ACHN (cell line): ENCODE measurements around the gene SRA1.
A peak's percentile ranks its signal among the peaks of the same experiment; 100 is the strongest.

Source experiments
- DNase-seq: peaks from one replicate; pipeline ENCODE4 v3.0.0-alpha.2; 2015
- in situ Hi-C: cut with HindIII; loops from 2 replicates; pipeline ENCODE4 v1.10.0; 2017; ENCODE audit warnings: low sequenced_read_pairs, low pct_ligation_motif_present, low pct_unique_long_range_greater_than_20kb

SRA1 gene

GRCh38 chr5:140556438-140556837 lies 835 bp downstream of the SRA1 start:
- DNase-seq = no peak
- in situ Hi-C loops = no loop called here

DNA sequence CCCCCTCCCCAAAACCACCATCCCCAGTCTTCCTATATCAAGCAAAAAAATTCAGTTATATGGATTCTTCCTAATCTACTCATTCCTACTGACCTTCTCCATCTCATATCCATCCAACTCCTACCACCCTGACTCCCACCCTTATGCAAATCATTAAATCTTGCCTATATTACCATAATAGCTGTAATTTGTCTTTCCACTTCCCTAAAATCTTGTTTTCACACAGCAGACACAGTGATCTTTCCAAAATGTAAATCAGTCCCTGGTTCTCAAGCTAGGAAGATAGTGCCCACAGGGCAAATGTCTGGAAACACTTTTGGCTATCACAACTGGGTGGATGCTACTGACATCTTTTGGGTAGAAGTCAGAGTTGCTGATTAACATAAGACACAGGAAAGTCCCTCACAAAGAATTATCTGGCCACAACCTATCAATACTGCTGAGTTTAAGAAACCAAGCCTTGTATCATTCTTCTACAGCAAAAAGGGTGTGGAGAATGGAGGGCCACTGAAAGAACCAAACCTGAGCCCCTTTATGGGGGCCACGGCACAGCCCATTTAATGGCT lies 1.4 kb downstream of the SRA1 start:
- no peak for DNase-seq
- in situ Hi-C loops = no loop called here

GRCh38 chr5:140554454-140554853 lies 2.8 kb downstream of the SRA1 start:
- in situ Hi-C loops = no loop called here

GRCh38 chr5:140553657-140554056 lies 3.6 kb downstream of the SRA1 start:
- DNase-seq = no peak
- in situ Hi-C loops = no loop called here

More at GRCh38 chr5:140554454-140554853, 2.8 kb downstream of the SRA1 start:
- no peak for DNase-seq

- in situ Hi-C loops = no loop called here
- no peak for DNase-seq
Measured at GRCh38 chr5:140551872-140552271, 5.4 kb downstream of the SRA1 start.

GRCh38 chr5:140550147-140551079 lies 6.9 kb downstream of the SRA1 start:
- in situ Hi-C loops = no loop called here
- DNase-seq = no peak

DNA sequence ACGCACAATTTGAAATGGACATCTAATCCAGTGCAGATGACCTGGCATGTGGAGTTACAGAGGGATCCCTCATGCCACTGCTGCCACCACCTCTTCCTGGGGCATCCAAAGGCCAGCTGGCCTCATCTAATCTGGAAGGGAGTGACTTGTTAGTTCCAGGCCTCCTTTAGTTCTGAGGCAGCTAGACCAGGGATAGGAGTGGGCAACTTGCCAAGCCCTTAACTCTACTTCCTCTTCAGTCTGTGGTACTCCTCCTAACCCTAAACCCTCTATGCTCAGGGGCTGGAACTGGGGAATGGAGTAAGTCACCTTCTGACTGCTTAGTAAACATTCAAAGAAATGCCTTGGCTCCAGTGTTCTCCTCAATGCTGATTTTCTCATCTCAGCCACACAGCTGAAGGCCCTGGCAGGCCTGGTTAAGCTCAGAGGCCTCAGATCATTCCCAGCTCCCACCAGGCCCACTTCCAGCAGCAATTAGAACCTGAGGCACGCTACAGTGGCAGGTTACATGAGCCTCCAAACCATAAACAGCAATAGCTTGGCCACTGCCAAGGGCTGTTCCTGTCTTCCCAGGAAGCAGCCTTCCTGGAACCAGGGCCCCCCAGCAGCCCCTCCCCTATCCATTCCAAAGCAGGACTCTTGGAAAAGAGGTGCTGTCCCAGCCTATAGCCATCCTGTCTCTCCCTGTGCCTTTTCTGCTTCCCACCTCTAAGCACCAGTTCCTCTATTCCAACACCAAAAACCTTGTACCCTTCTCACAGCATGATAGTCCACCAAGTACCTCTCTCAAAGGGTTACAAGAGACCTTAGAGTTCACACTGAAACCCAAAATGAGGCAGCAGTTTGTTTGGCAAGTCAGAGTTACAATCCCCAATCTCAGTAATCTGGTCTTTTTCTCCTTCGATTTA lies 7.8 kb downstream of the SRA1 start:
- no peak for DNase-seq
- in situ Hi-C loops = no loop called here

DNA sequence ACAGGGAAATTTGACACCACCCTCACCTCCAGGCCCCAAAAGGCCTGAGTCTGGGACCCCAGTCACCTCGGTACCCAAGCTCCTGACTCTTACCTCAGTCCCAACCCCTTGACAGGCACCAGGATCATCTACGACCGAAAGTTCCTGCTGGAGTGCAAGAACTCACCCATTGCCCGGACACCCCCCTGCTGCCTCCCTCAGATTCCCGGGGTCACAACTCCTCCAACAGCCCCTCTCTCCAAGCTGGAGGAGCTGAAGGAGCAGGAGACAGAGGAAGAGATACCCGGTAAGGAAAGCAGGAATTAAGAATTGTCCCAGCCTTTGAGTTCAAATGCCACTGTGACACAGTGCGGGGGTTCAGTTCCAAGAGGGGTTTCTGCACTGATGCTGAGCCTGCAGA lies 8.5 kb downstream of the SRA1 start:
- no peak for DNase-seq
- in situ Hi-C loops = no loop called here

DNA sequence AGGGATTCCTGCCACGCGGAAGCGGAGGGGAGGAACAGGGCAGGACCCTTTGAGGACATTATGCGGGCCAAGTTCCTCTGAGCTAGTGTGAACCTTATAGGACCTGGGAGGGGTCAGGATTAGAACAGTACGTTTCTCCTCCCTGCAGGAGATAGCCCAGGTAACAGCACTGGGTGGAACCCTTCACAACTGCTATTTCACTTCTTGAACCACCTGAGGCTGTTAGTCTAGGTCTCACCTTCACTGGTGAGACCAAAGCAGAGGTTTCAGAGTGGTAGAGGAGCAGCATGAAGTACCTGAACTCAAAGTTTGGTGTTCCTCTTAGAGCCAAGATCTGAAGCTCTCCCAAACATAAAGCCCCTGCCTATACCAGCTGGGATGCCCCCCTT lies 9.0 kb downstream of the SRA1 start:
- in situ Hi-C loops = no loop called here
- DNase-seq = no peak

DNA sequence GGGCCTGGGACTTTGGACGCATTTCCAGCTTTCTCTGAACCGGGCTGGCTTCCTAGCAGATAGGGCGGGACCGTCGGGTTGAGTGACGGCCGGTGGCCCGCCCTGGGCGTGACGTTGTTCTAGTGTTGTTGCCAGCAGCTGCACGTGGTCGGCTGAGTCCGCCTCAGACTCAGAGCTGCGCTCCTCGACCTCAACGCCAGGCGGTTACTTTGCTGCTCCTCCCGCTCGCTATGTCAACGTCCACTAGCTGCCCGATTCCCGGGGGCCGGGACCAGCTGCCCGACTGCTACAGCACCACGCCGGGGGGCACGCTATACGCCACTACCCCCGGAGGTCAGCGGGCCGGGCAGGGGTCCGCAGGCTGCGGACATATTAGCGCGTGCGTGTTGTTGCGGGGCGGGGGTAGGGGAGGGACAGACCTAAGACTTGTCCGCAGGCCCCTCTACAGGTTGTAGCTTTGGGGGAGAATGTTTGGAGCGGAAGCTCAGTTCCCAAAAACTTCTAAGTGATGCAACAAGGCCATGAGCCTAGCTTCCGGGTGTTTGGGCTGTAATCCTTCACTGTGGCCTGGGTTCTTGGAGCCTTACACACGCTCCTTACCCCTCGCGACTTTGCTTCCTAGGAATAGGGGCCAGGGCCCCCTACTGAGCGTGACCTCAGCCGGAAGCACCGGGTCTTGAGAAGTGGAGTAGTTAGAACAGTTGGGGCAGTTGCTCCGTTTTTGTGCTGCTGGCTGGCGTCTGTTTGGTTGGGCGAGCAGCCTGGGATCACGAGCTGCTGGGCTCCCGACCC lies 9.6 kb downstream of the SRA1 start, which contains the start of gene EIF4EBP3:
Gene EIF4EBP3 (plus strand): TSS at position 155 of the 792 bp plus-strand sequence. CDS start 76 bp downstream, at position 231.
- DNase-seq = peak; percentile 92
- in situ Hi-C loops = no loop called here

DNA sequence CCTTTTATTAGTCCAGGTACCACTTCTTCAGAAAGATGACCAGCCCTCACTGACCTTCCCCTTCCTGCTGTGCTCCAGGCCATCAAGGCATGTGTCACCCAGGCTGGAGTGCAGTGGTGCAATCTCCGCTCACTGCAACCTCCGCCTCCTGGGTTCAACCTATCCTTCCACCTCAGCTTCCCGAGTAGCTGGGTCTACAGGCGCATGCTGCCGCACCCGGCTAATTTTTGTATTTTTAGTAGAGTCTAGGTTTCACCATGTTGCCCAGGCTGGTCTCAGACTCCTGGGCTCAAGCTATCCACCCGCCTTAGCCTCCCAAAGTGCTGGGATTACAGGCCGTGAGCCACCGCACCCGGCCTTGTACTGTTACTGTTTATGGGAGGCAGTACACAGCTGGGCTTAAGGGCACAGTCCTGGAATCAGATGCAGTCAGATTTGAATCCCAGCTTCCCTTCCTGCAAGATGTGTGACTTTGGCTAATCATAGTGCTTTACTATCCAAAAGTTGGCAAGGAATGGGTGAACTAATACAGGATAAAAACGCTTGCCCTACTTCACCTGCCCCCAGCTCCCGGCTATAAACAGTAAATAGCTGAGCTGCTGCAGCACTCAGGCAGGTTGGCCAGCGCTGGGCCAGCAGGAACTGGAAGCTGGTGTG lies 10.3 kb downstream of the SRA1 start:
- DNase-seq = no peak
- in situ Hi-C loops = no loop called here

DNA sequence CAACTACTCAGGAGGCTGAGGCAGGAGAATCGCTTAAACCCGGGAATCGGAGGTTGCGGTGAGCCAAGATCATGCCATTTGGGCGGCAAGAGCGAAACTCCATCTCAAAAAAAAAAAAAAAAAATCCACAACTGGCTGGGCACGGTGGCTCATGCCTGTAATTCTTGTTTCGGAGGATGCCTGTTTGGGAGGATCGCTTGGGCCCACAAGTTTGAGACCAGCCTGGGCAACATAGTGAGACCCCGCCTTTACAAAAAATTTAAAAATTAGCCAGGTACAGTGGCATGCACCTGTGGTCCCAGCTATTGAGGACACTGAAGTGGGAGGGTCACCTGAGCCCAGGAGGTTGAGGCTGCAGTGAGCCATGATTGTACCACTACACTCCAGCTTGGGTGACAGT lies 11.7 kb downstream of the SRA1 start:
- no peak for DNase-seq
- in situ Hi-C loops = no loop called here

- no peak for DNase-seq
Measured at GRCh38 chr5:140544986-140545385, 12.3 kb downstream of the SRA1 start.

GRCh38 chr5:140542972-140543371 lies 14.3 kb downstream of the SRA1 start:
- DNase-seq = no peak
- in situ Hi-C loops = no loop called here

More at GRCh38 chr5:140544986-140545385, 12.3 kb downstream of the SRA1 start:
- in situ Hi-C loops = no loop called here

GRCh38 chr5:140540227-140540626 lies 17.0 kb downstream of the SRA1 start:
- in situ Hi-C loops = no loop called here
- DNase-seq = no peak

GRCh38 chr5:140524003-140524402 lies 33.3 kb downstream of the SRA1 start:
- DNase-seq = no peak
- in situ Hi-C loops = no loop called here

GRCh38 chr5:140513124-140513523 lies 44.1 kb downstream of the SRA1 start:
- no peak for DNase-seq
- in situ Hi-C loops = no loop called here

GRCh38 chr5:140509898-140510297 lies 47.4 kb downstream of the SRA1 start:
- in situ Hi-C loops = no loop called here
- DNase-seq = no peak
